GM19328 (cell line): ENCODE measurements around the gene CLIC5.

ENCODE experiments used
- ATAC-seq: cut with Tn5 transposase; IDR thresholded peaks from one replicate; pipeline ENCODE4 v1.9.1; 2021; ENCODE audit warnings: mild to moderate bottlenecking, moderate library complexity; ENCODE audit not compliant: unreplicated experiment

The CLIC5 gene

DNA sequence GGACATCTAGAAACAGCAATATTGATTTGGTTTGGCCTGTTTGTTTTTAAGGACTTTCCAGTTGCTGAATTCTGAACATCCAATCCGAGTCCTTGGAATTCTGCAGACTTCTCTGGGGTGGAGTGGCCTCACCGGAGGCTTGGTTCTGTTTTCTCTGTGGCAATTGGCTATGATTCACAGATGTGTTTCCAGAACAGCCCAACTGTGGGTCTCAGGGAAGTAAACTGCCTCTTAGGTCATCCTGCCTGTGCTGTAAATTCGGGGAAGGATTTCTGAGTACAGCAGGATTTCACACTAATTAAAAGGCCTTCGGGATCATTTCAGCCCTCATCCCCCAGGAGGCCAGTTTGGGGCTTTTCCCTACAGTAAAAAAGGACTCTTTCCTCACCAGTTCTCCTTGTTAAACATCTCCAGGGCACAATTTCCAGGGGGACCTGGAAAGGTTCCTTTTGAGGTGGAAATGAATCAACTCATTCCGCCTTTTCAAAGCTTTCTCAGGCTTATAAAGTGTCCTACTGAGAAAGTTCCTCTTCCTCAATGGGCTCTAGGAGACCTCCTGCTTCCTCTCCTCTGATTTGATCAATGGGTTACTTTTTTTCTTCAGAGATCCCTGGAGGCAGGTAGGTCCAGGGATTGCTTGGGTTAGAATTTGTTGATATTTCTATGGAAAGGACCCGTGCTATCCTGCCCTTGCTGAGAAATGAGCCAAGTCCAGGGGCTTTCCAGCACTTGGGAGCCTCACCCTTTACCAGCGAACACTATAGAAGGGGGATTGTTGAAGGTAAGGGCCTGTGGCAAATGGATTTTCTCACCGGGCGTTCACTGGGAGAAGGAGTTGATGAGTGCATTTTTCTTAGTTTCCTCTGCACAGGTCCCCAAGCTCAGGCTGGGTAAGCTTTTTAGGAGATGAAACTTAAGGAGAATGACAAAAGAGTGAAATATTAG, 114.6 kb downstream of the CLIC5 start:
- no peak for ATAC-seq

DNA sequence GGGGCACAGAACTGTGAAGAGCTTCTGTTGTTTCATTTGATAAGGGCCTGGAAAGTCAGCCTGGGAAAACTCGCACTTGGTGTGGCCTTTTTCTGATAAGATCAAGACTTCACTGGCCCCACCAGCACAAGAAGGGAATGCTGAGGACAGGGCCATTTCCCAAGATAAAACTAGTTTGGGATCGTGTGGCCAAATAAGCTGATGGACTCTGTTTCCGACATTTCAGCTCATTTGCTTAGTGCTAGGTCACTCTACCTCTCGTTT, 116.0 kb downstream of the CLIC5 start:
- no peak for ATAC-seq

DNA sequence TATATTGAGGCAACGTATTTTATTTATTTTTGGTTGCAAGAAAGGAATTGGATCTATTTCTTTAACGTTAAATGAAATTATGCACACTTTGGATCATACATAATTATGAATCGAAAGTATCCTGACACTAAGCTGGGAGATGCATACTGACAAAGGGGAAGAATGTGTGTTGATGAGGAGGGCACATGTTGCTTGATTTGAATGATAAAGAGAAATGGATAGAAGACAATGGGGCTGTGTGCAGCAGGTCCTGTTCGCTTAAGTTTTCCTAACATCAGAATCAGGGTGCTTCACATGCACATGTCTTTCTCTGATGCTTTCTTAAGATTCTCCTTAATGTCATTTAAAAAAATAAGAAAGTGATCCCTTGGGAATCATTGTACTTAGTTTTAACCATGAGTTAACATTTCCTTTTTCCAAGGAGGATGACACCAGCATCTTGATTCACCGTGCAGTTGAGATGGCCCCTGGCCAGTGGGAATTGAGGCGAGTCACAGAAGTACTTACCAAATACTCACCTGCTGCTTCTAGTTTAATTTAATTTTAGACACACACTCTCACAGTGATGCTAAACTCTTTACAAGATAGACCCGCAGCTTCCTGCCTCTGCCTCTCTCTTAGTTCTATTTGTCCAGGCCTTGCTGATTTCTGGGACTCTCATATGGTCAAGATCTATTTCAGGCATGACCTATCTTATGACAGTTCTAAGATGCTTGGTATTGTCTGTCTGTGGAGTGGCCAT, 116.5 kb downstream of the CLIC5 start:
- no peak for ATAC-seq

DNA sequence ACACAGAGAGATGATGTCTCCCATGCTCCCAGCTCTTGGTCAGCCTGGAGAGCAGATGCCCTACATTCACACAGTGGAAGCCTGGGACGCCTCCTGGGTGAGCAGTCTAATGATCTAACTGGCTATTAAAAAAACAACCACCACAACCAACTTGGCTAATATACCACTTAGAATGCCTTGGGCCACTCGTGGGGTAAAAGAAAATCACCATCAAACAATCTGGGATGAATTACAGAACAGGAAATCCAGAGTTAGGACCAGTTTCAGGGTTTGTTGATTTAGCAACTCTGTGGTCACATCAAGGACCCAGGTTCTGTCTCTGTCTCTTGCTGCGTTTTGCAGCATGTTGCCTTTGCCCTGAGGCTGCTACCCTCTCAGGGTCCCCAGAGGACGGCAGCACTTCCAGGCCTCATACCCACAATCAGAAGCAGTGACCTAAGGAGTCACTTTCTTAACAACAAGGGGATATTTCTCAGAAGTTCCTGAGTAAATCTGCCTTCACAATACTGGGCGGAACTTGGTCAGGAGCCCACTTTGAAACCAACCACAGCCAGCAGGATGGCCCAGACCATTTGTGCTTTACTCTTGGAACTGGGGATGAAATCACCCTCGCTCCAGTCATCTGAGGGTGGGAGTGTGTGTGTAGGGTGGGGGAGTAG, 118.7 kb downstream of the CLIC5 start:
- ATAC-seq = no peak

DNA sequence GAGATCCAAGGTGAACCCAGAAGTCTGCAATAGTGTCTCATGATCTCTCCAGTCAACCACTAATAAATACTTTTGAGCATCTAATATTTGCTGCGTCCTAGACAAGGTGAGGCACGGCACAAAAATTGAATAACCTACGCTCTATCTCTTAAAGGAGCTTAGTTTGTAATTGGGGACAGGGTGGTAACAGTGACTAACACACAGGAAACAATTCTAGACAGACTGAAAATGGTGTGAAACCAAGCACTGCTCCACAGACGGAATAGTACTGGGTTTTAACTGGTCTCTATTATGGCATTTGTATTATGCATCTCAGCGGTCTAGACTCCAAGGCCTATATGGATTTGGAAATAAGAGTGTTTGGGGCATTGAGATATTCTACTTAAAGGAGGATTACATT, 120.1 kb downstream of the CLIC5 start:
- no peak for ATAC-seq

DNA sequence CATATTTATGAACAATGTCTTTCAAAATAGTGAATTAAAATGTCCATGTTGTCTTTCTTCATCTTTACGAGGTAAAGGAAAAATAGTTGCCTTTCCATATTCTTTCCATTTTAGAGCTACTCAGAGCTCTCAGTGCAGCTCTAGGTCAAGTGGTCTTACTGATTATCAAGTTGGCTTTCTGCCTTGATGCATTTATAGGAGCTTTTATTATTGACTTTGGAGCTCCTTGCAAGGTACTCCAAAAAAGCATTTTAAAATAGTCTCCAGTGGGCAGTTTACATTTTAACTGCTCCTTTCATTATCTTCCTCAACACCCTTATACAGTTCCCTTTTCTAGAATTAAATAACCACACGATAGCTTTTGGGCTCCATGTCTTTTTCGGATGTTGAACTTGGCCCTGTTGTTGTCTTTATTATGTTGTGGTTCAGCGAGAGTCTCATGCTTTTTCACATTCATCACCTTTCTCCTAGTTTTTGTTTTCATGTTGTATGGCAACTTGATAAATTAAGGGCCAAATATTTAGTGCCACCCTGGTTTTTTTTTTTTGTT, 122.9 kb downstream of the CLIC5 start:
- ATAC-seq = no peak

DNA sequence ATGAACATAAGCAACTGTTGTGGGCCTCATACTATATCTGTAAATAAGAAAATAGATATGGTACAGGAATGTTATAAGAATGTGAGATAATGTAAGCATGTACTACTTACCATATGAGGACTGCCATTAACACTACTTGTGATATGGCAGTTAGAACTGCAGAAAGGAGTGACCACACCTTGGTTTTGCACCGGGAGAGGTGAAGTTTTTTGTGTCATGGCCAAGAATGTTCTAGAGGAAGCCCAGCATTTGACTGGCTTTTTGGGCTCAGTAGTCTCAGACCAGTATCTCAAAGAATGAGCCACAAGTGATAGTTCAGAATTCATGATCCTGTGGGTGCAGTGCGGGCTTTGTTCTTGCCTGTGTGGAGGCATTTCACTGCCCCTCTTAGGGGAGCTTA, 123.5 kb downstream of the CLIC5 start:
- ATAC-seq = no peak

DNA sequence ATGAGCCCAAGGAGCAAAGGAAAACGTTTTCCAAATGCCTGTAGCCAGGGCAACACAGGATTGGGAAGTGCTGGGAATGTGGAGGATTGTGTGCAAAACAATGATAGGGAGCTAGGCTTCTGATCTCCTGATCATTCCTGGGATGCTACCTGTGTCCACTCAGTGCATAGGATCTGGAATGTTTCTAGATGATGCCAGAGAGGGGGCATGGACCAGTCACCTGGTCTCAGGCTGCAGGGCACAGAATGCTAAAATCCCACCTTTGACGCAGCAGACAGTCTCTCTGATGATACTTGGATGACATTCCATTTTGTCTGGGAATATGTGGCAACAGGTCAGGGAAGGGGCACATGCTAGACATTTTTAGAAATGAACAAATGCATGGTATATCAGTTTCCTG, 128.9 kb downstream of the CLIC5 start:
- ATAC-seq = no peak

DNA sequence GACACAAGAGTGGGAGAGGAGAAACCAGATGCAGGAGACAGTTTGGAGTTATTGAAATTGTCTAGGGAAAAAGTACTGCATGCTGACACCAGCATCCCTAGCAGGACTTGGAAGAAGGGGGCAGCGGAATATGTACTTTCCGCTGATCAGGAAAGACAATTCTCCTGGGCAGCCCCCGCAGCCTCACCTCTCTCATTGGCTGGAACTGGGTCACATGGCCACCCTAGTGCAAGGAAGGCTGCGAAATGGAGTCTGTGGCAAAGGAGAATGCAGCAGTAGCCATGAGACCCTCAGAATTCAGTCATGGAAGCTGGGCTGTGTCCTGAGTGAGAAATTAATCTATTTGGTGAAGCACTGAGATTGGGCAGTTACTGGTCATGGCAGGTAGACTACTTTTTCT, 131.3 kb downstream of the CLIC5 start:
- no peak for ATAC-seq

DNA sequence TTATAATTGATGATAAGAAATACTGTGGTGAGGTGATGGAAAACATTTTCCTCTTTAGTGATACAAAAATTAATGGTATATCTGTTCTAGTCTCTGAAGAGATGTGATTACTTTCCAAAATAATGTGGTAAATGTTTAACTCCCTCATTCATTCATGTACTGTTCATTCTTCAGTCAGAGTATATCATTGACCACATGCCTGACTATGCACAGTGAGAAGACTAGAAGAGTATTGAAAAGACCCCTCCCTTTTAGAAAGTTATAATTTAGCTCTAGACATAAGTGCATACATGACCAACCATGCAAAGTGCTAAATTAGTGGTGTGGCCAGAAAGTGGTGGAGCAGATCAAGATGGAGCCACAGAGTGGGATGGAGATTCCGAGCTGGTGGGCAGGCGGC, 133.0 kb downstream of the CLIC5 start:
- ATAC-seq = no peak

DNA sequence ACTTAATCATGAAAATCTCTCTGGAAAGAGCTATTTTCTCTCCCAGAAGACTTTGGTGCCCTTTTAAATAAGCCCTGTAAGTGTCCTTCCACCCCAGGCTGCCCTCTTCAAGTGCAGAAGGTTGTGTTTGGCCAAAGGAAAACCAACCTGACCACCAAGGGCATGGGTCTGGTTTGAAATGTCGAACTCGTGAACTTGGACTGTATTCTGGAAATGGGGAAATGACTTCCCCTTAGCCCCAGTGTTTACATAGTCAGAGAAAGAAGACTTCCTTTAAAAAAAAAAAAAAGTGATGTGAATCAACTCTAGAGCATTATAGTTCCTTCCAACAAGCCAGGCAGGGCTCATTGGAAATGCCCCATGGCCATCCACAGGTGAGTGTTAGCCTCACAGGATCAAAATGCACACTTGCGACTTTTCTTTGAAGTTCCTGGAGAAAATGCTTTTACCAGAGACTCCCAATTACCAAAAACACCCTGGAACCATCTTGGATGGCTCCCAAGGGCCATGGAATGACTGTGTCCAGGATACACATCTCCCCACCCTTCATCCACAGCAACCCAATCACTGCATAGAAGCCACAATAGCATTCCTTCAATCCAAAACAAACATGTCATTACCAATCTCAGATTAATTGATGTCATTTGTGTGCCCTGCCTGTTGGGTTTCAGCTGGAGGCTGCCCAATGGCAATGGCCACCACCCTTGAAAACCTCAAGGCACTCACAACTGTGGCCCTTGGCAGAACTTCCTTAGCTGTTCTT, 133.8 kb downstream of the CLIC5 start:
- ATAC-seq = no peak

DNA sequence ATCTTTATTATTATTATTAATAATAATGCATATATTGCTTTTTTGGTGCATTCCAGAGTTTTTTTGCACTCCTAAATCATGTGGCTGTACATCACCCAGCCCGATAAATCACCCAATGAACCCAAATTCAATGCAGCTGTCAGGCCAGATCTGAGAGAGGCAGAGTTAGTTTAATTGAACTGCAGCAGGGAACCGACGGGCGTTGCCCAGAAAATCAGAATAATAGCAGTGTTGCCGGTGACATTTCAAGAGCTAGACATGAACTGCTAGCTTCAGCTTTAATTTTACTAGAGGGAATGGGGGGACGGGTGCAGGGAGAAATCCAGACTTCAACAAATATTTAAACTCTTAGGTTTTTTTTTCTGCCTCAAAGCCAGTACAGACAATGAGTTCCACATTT, 135.0 kb downstream of the CLIC5 start:
- ATAC-seq = no peak

DNA sequence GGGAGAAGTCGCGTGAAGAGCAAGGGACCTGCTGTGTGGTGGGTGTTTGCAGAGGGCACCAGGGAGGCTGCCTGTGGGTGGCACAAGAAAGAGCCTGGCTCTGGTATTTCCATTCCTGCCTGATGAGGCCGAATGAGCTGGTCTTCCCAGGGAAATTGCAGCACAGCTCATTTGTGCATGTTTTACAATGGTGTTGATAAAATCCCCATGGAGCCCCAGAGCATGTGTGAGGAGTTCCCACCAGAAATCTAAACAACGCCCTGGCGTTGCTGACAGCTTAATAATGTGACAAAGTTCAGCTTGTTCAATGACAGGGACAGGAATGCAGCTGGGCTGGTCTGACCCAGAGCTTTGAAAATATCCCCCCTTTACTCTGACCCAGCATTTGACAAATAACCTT, 135.5 kb downstream of the CLIC5 start:
- no peak for ATAC-seq

DNA sequence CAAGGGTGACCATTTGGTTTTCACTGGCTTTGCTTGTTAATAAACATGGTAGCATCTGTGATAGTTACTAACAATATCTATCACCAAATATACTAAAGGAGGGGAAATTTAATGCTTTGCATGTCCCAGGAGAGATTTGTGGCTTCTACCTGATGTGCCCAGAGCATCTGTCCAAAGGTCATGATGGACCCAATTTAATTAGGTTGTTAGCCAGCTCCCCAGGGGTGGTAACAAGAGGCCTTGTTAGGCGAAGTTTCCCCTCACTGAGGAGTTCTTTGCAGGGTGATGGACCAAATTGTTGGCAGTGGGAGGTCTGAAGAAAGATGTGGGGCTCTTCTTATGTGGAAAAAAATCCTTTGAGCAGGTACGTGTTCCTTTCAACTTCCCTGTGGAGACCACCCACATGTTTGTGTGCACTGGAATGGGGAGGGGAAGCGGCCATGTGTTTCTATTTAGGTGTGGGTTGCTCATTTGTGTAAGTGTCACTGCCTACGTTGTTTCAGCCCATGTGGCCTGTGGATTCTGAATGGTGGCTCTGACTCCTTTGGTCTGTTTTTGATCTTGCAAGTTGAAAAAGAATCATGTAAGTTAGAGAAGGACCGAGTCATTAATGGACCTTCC, 137.6 kb downstream of the CLIC5 start:
- no peak for ATAC-seq

DNA sequence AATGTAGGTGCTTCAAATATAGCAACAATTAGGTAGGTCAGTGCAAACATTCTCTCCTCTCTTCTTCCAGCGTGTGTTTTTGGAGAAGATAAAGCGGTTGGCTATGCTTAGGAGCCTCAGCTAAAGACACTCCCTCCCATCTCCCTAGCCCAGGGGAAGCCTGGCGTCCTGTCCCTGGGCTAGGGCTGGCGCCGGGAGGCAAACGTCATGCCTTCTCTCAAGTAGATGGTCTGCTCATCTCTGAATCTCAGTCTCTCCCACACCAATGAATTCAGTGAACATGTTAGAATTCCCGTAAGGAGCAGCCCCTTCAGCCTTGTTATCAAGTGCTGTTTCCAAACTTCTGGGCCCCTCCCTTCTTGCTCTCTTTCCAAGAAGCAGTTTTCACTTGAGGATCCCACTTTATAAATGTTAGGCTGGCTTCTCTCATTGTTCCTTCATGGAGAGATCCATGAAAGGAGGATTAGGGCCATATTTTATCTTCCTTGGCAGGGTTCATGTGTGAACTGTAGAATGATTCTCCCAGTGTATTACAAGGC, 142.8 kb downstream of the CLIC5 start:
- no peak for ATAC-seq

DNA sequence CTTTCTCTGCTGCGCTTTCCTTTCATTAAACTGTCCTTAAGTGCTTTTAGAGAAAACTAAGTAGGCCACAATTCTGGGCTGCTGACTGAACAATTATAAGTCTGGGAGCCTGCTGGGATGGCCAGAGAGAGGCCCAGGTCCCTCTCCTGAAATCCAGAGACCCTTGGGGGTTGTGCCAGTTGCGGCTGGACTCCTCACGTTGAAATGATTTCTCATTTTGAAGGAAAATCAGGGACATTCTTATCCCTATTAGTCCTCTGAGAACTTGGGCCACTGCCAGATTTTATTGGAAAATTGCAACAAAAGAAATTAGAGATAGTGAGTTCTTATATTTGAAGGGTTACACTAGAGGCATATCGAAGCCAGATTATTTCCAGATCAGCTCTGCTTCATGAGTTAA, 145.1 kb downstream of the CLIC5 start:
- no peak for ATAC-seq

DNA sequence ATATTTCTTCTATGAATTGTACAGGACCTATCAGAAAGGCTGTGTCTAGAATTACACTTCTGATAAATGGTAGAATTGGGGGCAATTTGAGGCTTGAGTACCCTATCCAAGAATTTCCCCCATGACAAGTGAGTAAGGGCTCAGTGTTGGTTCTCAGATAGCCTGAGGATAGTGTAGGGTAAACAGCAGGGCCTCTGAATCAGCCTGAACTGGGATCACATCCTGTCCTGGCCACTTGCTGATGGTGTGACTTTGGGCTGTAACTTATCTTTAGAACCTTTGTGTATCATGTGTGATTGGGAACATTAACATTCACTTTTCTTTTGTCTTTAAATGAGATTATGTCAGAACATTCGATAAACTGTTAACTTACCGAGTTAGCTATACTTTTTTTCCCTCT, 151.0 kb downstream of the CLIC5 start:
- ATAC-seq = no peak

DNA sequence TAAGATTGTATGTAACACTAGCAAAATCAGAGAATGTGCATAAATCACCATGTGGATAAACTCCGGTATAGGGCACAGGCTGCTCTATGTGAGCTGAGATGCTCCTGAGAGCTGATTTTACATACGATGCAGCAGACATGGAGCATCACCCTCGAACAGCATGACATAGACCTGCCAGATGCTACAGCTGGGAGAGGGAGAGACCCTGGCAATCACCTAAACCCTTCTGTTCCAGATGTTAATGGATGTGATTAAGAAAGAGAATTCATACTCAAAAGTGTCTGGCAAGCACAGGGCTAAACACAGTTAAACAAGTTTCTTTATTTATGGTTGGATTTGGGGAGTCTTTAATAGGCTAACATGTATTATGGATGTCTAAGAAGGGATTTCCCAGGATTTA, 157.0 kb downstream of the CLIC5 start:
- ATAC-seq = no peak

DNA sequence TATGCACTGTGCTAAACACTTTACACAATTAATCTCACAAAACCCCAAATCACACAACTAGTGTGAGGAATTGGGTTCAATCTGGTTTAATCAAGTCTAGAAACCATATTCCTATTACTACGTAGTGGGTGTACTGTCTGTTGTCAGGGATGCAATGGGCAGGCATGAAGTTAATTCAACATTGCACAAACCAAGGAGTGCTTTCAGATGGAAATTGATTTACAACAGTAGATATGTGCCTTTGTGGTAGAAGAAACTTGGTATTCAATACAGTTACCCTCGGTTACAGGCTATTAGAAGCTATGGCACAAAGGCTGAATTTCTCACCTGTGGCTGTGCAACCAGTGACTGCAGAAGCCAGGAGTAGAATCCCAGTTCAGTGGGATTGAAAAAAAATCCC, 157.8 kb downstream of the CLIC5 start:
- ATAC-seq = no peak
